GM19035 (cell line): Measurements from ENCODE around the gene CYB5R3.

Experiments used
- ATAC-seq: cut with Tn5 transposase; IDR thresholded peaks from one replicate; pipeline ENCODE4 v1.9.1; 2021; ENCODE audit not compliant: unreplicated experiment

The CYB5R3 gene

DNA sequence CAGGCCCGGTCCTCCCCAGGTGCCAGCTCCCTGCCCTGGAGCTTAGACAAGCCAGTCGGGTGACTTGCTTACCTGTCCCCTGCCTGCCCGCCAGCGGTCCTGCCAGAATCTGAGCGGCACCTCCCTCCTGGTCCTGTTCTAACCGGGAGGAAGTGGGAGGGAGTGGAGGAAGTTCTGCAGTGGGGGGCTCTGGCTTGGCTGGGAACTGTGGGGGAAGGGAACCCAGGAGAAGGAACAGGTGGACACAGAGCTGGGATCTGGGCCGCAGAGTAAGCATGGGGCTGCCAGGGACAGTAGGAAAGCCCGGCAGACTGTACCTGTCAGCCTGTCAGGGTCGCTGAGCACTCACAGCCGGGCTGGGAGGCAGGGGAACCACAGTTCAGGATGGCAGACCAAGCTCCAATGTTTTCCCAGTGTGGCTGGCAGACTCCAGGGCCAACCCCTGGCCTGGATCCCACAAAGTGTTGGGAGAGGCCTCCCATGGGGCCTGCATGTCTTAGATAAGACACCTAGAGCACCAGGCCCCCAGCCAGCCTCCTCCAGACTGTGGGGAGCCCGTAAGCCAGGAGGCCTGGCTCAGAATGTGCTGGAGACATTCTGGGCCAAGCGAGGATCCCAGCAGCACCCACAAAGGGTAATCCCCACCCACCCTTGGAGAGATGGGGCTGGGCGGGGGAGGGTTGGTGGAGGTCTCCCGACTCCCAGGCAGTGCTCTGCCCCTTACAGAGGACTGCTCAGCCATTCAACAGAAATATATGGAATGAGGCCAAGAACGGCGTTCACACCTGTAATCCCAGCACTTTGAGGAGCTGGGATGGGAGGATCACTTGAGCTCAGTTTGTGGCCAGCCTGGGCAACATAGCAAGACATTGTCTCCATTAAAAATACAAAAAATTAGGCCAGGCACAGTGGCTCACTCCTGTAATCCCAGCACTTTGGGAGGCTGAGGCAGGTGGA, 2.3 kb downstream of the CYB5R3 start:
- ATAC-seq = no peak

DNA sequence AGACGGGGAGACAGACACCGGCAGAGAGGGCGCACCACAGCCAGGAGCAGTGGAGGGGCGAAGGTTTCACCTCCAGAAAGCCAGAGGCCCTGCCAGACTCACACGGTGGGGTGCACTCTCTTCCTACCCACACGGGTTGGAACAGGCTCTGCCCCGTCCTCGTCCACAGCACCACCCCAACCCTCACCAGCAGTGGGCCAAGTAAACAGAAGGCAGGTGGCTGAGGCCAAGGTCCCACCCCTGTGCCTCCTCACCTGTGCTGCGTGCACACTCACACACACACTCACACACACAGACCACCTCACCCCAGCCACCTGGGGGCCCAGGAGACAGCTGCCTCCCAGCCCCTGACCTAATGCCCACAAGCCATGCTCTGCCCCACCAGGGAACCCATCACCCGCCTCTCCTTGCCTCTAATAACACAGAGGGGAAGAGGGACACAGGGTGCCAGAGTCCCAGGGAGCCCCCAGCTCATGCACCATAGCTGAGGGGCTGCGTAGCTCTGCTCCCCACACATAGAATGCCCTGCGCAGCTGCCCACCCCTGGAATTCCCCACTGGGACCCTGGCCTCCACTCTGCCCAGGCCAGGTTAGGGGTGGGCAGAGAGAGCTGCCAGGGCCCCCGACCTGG, 3.1 kb downstream of the CYB5R3 start:
- ATAC-seq = no peak

DNA sequence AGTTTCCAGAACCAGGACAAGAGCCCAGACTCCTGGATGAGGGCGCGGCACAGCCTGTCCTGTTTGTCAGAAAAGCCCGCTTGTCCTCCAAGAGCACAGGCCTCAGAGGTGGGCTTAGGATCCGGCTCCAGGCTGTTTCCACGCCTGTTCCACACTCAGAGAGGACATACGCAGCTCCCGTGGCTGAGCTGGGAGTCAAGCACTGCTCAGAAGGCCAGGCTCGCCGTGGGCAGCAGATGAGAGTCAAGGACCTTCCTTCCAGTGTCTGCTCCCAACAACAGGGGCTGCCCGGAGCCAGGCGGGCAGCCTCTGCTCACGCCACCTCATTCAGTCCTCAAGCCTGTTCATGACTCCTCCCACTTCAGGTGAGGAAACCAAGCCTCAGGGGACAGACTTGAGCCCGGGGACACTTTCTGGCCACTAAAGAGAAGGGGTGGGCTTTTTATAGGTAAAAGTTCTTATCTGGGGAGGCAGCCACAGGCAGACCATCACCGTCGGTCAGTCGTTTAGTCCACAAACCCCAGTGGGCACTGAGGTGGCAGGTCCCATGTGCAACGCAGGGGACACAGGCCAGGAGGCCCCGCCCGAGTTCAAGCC, 3.8 kb downstream of the CYB5R3 start:
- no peak for ATAC-seq

DNA sequence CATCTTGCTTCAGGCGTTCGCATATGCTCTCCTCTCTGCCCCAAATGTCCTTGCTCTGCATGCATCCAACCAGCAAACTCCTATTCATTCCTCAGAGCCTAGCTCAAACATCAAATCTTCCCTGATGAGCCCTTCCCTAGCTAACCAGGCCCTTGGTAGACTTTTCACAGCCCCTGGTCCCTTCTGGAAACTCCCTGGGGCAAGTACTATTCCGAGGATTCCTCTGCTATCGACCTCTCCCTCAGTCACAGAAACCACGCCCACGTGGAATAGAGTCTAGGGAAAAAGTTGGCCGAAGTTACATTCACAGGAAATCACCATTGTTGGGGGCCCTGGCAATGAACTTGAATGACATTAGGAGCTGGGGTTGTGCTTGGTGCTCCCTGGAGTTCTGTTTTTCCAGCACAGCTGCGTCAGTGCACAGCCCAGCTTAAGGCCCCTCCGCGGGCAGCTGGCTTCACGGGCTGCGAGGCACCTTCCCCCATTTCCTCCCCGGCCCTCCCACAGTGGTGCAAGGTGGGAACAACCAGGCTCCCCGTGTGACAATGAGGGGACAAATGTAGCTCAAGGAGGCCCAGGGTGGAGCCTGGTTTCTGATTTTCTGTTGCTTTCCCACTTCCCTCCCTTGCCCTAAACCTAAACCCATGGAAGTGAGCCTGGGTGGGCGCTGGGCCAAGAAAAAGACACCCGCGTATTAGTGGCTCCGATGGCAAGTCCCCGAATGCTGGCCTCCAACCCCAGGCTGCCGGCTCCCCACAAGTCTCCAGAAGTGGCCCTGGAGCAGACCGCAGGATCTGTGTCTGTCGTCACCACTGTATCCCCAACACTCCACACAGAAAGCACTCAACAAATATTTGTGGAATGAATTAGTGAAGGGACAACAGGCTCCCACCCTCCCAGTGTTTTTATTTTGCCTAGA, 4.5 kb downstream of the CYB5R3 start:
- ATAC-seq = no peak

DNA sequence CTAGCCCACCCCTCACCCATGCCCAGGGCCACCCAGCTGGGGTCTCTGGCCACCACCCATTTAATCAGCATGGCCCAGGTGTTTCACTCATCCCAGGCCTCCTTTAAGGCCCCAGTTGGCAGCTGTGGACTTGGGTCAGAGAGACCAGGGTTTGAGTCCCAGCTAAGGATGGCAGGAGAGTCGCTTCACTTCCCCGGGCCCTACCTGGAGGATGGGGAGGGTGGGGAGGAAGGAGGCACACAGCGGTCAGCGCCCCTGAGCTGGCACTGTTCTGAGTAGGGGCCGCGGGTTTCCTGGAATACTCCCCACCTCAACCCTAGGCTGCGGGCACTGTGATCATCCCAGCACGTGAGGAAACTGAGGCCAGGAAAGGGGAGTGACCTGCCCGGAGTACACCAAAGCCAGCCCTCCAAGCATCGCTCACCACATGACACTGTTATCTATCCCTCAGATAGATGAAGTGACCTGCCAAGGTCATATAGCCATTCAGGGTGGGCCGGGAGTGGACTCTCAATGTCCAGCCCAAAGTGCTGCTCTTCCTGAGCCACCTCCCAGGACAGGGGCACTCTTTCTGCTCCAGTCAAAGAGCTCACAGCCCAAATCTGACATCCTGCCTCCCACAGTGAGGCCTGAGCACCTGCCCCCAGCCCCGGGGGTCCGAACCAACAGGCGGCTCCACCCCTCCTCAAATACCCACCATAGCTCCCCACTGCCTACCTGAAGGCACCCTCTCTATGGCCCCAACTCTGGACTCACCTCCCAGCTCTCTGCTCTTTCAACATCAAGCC, 5.4 kb downstream of the CYB5R3 start:
- ATAC-seq = no peak

DNA sequence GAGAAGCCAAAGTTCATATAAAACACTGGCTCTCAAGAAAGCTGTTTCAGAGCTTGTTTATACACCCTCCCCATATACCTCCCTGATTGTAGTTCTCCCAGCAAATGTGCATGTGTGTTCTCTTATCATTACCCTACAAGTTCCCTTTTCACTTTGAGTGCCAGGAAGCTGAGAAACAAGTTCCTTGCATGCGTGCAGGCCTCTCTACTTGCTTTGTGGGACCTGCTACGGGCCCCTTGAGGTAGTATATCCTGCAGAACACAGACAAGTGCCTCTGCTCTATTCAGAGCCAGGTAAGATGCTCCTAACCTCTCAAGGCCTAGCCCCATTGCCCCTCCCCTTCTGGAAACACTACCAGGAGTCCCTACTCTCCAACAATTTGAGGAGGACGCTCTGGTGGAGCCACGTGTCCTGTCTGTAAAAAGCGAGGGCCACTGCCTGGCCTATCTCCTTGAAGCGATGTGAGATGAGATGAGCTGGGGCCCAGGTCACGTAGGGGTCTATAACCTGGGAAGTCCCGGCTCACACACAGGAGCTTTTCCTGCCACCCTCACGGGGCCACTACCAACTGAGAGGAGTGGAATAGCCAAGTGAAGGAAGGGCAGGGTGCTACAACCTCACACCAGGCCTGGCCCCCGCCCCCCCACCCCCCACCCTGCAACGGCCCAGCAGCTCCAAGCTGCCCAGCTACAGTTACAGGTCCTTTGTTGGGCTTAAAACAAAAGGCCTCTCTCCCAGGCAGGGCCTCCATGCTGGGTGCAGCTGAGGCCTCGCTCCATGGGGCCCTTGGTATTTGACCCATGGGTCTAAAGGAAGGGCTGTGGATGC, 6.2 kb downstream of the CYB5R3 start:
- no peak for ATAC-seq

DNA sequence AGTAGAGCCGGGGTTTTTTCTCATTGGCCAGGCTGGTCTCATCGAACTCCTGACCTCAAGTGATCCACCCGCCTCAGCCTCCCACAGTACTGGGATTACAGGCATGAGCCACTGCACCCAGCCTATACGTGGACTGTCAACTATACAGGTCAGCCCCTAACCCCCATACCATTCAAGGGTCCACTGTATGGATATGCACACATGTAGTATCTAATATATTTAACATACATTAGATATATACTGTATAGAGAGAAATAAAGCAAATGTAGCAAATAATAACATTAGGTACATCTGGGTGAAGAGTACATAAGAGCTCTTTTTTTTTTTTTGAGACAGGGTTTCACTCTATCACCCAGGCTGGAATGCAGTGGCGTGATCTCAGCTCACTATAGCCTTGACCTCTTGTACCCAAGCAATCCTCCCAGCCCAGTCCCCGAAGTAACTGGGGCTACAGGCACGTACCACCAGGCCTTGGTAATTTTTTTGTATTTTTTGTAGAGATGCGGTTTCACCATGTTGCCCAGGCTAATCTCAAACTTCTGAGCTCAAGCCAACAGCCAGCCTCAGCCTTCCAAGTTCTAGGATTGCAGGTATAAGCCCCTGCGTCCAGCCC, 7.3 kb downstream of the CYB5R3 start:
- no peak for ATAC-seq

DNA sequence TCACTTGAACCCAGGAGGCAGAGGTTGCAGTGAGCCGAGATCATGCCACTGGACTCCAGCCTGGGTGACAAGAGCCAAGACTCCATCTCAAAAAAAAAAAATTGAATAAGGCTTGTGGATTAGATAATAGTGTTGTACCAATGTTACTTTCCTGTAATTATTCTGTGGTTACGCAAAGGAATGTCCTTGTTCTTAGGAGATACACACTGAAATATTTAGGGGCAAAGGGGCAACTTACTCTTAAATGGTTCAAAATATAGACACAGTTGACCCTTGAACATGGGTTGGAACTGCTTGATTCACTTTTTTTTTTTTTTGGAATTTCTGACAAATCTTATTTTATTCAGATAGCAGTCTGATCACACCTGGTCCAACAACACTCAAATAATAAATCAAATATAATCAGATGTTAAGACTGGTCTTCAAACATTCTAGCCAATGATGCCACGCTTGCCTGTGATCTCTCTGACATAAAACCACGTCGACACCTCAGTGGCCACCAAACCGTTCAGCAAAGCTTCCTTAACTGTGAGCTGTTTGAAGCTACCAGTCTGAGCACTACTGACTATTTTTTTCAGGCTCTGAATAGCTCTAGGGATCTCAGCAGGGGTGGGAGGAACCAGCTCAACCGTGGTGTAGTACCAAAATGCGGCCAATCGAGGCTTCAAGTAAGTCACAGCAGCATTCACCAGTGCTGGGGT, 9.5 kb downstream of the CYB5R3 start:
- no peak for ATAC-seq

DNA sequence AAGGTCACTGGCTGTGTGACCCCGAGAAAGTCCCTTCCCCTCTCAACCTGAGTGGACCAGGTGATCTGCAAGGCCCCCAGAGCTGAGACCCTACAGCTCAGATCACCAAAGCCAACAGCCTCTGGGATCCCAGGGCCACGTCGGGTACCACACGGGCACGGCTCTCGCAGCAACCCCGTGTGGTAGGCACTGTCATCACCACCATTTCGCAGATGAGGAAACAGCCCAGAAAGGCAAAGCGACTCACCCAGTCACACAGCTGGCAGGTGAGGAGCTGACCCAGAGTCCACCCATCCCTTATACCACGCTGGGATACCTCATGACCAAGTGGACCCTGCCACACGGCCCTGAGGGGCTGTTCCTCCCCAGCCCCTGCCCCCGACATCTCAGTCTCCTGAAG, 11.6 kb downstream of the CYB5R3 start:
- ATAC-seq = no peak

DNA sequence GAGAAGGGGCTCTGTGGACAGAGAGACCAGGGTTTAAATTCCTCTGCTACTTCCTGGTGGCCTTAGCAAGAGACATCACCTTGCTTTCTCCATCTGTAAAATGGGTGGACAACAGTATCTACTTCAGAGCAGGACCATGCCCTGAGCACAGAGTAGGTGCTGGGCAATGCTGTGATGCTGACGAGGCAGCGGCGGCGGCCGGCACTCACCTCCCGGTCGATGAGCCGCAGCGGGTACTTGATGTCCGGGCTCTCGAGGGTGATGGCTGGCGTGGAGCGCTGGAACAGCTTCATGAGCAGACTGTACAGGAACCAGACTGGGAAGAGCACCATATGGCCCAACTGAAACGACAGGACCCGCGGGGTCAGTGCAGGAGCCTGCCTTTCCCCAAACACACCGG, 12.7 kb downstream of the CYB5R3 start:
- ATAC-seq = no peak

DNA sequence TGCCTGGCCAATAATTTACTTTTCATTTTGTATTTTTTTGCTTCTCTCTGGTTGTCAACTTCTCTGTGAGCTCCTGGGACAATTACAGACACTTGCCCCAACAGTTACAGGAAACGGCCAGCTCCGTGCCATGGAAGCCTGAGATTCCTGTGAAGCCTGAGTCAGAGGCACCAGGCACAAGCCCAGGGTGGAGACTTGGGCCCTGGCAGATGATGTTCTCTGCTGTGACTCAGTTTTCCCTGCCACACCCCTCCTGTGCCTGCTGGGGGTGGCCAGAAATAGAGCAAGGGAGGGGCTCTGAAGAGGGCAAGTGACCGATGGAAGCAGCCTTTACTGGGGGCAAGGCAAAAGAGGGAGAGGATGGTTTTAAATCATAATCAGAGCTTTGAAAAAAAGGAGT, 13.7 kb downstream of the CYB5R3 start:
- ATAC-seq = no peak

DNA sequence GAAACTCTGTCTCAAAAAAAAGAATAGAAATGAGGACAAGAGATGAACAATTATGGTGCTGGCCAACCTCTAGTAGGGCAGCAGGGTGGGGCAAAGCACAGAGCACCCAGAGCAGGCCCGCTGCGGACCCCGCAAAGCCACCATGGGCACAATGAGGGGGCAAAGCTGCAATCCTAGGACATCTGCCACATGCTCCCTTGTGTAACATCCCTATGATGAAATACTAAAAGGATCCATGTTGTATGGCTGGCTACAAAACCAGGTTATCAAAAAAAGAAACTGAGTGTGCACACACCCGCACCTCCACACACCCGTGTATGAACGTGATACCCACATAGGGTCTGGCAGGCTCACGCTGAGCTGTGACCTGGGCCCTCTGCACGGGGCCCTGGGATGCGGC, 16.2 kb downstream of the CYB5R3 start:
- ATAC-seq = no peak

DNA sequence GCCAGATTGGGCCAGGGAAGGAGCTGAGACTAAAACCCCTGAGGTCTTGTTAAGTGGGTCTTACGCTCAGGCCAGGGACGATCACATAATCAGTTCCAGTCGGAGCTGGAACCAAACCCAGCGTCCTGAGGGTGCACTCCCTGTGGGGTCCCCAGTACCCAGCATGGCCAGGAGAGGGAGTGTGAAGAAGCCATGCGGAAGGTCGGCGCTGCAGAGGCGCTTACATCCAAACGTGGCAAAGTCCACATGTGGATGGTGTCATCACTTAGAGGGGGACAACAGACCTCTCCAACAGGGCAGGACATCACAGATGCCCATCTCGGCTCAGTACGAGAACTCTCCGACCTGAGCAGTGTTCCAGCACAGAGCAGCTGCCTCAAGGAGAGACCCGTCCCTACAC, 17.1 kb downstream of the CYB5R3 start:
- ATAC-seq = no peak

DNA sequence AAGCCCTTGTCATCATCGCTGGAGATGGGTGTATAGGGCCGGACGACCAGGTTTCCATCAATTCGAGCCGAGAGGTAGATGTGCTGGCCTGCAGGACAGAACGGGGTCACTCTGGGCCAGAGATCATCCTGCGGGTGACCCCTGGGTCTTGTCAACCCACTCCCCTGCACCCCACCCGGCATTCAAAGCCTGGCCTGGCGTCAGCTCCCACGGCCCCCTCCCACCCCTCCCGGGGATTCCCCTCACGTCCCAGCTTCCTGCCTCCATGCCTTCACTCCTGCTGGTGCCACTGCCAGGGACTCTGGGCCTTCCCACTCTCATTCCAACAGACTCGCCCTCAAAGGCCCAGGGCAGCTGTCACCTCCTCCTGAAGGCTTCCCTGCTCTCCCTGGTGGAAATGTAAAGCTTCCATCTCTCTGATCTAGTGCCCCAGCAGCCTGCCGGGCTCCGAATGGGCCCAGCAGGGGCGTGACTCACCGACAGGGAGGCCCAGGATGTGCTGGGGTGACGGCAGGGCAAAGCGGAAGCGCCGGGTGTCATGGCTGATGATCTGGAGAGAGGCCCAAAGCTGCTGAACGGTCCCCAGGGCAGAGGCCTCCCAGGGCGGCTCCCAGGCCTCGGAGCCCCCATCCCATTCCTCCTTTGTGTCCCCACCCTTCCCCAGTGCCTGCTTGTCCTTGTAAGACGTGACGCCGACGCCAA, 18.1 kb downstream of the CYB5R3 start:
- no peak for ATAC-seq

DNA sequence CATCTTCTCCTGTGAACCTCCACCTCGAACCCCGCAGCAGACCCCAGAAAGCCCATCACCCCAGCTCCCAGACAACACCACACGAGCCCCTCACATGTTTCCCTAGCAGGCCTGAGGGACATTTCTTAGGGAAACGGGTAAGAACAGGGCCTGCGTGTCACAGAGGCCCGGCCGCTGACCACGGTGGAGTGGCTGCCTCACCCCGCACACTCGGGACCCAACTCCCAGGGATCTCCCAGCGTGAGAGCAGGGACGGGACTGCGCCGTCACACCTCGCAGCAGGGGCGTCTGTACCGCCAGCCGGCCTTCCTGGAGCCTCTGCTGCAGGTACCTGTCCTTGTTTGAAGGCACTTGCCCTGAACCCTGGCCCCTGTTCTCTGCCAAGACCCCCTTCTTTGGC, 19.0 kb downstream of the CYB5R3 start:
- ATAC-seq = no peak

DNA sequence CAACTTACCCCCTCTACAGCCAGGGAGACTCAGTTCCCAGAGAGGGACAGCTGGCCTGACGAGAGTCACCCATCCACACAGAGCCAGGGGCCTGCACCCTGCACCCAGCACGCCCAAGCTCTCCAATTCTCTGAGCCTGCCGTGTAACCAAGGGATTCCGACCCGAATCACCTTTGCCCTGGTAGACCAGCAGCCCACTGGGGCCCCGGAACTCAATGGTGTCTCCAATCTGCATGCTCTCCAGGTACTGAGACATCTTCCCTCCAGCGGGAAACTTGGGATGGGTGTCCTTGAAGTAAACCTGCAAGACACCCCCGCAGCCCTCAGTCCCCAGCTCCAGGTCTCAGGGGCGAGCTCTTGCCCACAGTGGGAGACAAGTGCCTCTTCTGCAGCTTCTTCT, 21.2 kb downstream of the CYB5R3 start:
- ATAC-seq = no peak

DNA sequence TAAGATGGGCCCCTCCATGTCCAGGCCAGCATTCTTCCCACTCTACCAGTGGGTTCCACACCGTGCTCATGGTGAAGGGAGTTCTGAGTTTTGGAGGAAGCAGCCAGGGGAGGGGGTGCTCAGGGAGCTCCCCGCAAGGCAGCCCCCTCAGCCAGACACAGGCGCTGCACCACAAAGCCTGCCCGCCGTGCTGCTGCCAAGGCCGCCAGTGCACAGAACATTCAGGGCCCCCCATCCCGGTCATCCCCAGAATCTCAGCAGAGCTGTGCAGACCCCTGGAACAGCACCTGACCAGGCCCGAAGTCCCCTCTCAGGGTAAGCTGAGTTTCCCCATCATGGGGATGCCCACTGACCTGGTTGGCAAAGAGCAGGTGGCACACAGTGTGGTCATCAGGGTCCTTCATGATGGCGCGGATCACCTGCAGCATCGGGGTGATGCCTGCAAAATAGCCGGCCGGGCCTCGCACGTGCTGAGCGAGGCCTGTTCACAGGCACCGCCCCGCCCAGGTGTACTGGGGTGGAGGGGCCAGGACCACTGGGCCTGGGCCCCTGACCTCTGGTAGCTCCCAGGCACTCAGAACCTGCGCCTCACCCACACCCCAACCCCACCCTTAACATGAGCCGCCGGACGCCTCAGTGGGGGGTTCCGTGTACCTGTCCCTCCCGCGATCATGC, 22.1 kb downstream of the CYB5R3 start:
- no peak for ATAC-seq
